D721Med (cell line): ENCODE results near the gene RRBP1.
"Not testable (repeated sequence)": the region's sequence is repeated elsewhere in the genome, so short reads cannot be mapped to it uniquely, and the experiment has no call there.

Experiments
- DNase-seq: peaks from one replicate; pipeline ENCODE4 v3.0.0; 2011; ENCODE audit warnings: low spot score; ENCODE audit not compliant: insufficient read length
- FAIRE-seq: peaks from 2 replicates; lab custom pipeline; 2011; peaks lifted over from hg19 to GRCh38; lab: Jason Lieb, UNC
- TF ChIP-seq, protein P1 (sequence below): IDR thresholded peaks from 2 replicates; pipeline ENCODE4 v1.5.1; 2012; ENCODE audit warnings: mild to moderate bottlenecking, control low read depth; ENCODE audit not compliant: insufficient read depth; ENCODE audit errors: missing control alignments

Gene RRBP1

DNA sequence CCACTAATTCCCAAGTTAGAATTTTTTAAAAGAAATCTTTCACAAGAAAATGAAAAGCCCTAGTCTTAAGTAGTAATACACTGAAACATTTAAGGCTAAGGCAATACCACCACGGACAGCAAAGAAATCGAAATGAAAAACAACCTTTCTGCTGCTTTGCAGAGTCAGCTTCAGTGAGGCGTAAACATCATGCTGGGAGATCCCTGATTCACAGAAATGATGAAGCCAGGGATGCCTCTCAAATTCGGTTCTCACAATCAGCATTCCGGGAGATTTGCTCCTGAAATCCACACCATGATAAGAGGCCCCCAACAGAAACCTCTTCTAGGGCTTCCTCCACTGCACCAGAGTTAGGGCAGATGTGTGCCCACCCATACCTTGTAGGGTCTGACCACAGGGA lies 18.6 kb downstream of the RRBP1 start:
- no peak for FAIRE-seq
- no peak for DNase-seq
- TF ChIP-seq, protein P1, sequence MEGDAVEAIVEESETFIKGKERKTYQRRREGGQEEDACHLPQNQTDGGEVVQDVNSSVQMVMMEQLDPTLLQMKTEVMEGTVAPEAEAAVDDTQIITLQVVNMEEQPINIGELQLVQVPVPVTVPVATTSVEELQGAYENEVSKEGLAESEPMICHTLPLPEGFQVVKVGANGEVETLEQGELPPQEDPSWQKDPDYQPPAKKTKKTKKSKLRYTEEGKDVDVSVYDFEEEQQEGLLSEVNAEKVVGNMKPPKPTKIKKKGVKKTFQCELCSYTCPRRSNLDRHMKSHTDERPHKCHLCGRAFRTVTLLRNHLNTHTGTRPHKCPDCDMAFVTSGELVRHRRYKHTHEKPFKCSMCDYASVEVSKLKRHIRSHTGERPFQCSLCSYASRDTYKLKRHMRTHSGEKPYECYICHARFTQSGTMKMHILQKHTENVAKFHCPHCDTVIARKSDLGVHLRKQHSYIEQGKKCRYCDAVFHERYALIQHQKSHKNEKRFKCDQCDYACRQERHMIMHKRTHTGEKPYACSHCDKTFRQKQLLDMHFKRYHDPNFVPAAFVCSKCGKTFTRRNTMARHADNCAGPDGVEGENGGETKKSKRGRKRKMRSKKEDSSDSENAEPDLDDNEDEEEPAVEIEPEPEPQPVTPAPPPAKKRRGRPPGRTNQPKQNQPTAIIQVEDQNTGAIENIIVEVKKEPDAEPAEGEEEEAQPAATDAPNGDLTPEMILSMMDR = no peak

DNA sequence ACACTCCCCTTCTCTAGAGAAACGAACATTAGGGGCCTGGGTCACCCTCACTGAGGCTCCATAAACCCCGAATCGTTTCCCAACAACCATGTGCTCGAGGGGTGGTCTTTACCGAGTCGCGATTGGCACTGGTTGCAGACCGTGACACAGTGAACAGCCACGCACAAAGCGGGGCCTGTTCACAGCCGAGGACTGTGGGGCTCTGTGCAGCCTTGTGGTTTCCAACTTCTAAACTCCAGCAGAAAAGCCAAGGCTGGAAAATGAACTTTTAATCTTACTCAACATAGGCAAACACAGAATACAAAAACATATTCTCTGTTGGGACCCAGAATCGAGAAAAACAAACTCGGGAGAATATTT lies 19.0 kb downstream of the RRBP1 start:
- FAIRE-seq = no peak
- DNase-seq = no peak
- TF ChIP-seq, protein P1 = no peak

DNA sequence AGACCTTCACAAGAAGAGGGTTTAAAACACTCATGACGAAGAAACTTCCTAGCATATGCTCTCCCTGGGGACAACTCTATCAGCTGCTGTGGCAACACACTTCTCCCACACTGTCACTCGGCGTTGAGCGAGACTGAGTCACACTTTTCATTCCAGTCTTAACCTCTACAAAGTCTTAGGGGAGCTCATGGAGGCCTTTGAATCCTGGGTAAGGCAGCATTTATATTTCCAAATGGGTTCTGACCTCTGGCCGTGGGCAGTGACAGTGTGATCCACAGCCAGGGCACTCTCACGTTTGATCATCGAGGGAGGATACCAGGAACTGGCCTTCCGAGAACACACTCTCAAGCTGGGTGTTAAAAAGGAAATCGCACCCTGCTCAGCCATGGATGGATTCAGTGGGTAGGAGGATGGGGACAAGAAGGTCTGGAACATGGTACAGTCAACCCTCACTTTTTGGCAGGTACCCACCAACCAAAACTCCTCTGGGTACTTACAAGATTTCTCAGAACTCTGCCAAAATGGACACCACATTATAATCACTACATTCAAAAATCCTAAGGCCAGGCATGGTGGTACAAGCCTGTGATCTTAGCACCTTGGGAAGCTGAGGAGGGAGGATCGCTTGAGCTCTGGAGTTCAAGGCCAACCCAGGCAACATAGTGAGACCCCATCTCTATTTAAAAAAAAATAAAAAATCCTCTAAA lies 19.6 kb downstream of the RRBP1 start:
- FAIRE-seq (no peak), DNase-seq (no peak)
- TF ChIP-seq, protein P1 = no peak

DNA sequence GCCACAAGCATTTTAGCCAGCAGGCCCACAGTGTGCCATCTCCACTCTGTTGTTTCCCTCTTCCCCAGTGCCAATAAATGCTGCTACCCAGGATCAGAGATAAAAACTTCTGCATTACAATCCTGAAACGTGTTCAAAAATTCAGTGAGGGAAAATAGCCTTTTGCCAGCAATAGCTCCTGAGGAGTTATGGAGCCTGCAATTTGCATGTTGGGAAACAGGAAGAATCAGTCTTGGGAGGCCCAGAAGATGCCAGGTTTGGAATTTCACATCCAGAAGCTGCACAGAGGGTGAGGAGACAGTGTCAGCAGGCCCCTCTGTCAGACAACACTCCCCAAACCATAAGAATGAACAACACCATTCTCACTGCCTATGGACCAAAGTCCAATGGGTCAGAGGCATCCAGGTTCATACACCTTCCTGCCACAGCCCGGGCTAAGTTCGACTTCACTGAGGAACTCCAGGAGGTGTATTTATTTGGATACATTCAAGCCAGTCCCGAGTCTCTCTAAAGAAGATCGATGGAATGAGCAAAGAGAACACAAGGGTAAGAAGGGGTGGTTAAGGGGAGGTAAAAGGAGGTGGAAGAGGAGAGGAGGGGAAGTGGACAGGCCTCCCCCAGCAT lies 20.8 kb downstream of the RRBP1 start:
- FAIRE-seq = no peak
- TF ChIP-seq, protein P1 = no peak

DNA sequence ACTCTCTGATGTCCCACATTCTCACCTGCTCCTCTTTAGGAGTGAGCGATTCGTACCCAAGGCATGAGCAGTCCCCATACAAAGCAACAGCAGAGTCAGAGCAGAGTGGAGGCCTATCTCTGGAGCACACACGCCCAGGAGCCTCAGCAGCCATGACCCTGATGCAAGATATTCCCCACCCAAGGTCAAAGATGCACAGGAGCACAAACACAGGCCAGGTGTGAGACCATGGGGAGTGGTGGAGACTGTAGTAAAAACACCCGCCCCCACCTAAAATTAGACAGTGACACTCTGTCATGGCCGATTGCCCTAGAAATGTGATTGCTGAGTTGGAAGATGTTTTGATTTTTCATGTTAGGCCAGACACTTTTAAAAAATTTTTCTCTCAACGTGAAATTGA lies 21.4 kb downstream of the RRBP1 start:
- TF ChIP-seq, protein P1 = no peak
- DNase-seq (no peak), FAIRE-seq (no peak)

More for the DNA sequence above, 20.8 kb downstream of the RRBP1 start:
- no peak for DNase-seq

DNA sequence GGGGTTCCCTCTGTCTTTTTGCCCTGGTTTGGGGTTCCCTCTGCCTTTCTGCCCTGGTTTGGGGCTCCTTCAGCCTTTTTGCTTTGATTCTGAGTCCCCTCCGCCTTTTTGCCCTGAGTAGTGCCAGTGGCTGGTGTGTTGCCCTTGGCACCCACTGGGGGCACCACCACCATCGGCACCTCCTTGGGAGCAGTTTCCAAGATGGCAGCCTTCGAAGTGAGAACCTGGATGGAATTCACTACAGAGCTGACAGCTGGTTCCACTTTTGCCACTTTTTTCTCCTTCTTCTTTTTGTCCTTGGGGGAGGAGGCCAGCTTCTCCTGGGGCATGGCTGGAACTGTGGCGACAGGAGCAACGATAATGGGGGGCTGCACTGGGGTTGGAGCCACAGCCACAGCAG lies 22.2 kb downstream of the RRBP1 start:
- FAIRE-seq = no peak
- no peak for DNase-seq
- TF ChIP-seq, protein P1 = no peak

DNA sequence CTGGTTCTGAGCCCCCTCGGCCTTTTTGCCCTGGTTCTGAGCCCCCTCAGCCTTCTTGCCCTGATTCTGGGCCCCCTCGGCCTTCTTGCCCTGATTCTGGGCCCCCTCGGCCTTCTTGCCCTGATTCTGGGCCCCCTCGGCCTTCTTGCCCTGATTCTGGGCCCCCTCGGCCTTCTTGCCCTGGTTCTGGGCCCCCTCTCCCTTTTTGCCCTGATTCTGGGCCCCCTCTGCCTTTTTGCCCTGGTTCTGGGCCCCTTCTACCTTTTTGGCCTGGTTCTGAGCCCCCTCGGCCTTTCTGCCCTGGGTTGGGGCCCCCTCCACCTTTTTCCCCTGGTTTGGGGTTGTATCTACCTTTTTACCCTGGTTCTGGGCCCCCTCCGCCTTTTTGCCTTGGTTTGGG lies 22.7 kb downstream of the RRBP1 start:
- FAIRE-seq, DNase-seq: not testable (repeated sequence)
